Karpas-422 (cell line): Measurements from ENCODE around the gene IFNL1. TPM values are rescaled to one million over a fixed set of nuclear protein-coding genes. Genes with fewer than 3 reads are reported as not detected.

Experiments
- DNase-seq: peaks from one replicate; pipeline ENCODE4 v3.0.0-alpha.2; 2015
- H2AFZ ChIP-seq: fragments of 200-600 bp; sonication (generic); 2 replicates; pipeline ENCODE4 v1.6.1; 2014; ENCODE audit warnings: antibody characterized with exemption, low read length, mixed read lengths
- H3K27ac ChIP-seq: fragments of 200-600 bp; sonication (generic); 2 replicates; pipeline ENCODE4 v1.5.1; 2014; ENCODE audit warnings: mild to moderate bottlenecking, low read length, moderate library complexity
- H3K27me3 ChIP-seq: fragments of 200-600 bp; sonication (generic); 2 replicates; pipeline ENCODE4 v1.6.1; 2014; ENCODE audit warnings: low read length, mixed read lengths
- H3K36me3 ChIP-seq: fragments of 200-600 bp; sonication (generic); 2 replicates; pipeline ENCODE4 v1.6.1; 2014; ENCODE audit warnings: low read length, mixed read lengths; ENCODE audit not compliant: insufficient read depth
- H3K4me1 ChIP-seq: fragments of 200-600 bp; sonication (generic); 2 replicates; pipeline ENCODE4 v1.6.1; 2014; ENCODE audit warnings: mild to moderate bottlenecking, low read length, mixed read lengths
- H3K4me2 ChIP-seq: fragments of 200-600 bp; sonication (generic); 2 replicates; pipeline ENCODE4 v1.6.1; 2014; ENCODE audit warnings: low read length, low read depth, mild to moderate bottlenecking; ENCODE audit not compliant: poor library complexity, severe bottlenecking
- H3K4me3 ChIP-seq: fragments of 200-600 bp; sonication (generic); 2 replicates; pipeline ENCODE4 v1.5.1; 2014; ENCODE audit warnings: mild to moderate bottlenecking, antibody characterized with exemption, low read length, mixed read lengths
- H3K79me2 ChIP-seq: fragments of 200-600 bp; sonication (generic); 2 replicates; pipeline ENCODE4 v1.6.1; 2014; ENCODE audit warnings: mild to moderate bottlenecking, low read length, mixed read lengths
- H3K9ac ChIP-seq: fragments of 200-600 bp; sonication (generic); 2 replicates; pipeline ENCODE4 v1.6.0; 2014; ENCODE audit warnings: low read length
- H3K9me2 ChIP-seq: fragments of 200-600 bp; sonication (generic), shearing (Covaris generic); replicated peaks from 2 replicates; pipeline ENCODE4 v1.6.0; 2014; ENCODE audit warnings: mild to moderate bottlenecking, low read length, moderate library complexity; ENCODE audit not compliant: insufficient read depth
- H3K9me3 ChIP-seq: fragments of 300-700, 200-600 bp; sonication (generic); 2 replicates; pipeline ENCODE4 v1.6.1; 2014; ENCODE audit warnings: low read length, mixed read lengths
- H4K20me1 ChIP-seq: fragments of 200-600 bp; sonication (generic); 2 replicates; pipeline ENCODE4 v1.6.1; 2014; ENCODE audit warnings: mild to moderate bottlenecking, antibody characterized with exemption, low read length, low read depth; ENCODE audit not compliant: insufficient read depth
- total RNA-seq: library from RNA; depleted of rRNA; stranded (reverse); fragments of >200 nt; shearing (Covaris generic); gene quantifications from 2 replicates; pipeline ENCODE4 v1.2.3, GENCODE V29; 2014; ENCODE audit warnings: low replicate concordance

IFNL1 gene
- total RNA-seq, 1 experiment from 2014 or later = not detected

DNA sequence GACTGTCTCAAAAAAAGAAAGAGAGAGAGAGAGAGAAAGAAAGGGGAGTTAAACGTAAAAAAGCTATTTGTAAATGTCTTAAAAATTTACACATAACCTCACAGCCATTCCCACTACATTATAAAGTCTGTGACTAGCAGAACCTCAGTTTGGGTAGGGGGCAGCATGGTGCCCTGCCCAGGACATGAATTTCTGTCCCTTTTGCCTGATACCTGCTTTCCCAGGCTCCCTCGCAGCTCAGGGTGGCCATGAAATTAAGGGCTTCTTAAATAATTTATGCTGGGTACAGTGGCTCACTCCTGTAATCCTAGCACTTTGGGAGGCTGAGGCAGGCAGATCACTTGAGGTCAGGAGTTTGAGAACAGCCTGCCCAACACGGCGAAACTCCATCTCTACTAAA lies 4.8 kb downstream of the IFNL1 start:
- H3K27ac ChIP-seq = no peak overlapping the region
- H3K4me1 ChIP-seq = no peaks in the 10 kb centered on the region
- no peaks in the 10 kb centered on the region for H3K27me3 ChIP-seq
- H3K79me2 ChIP-seq = no peaks in the 10 kb centered on the region
- H3K4me3 ChIP-seq = no peak overlapping the region
- no peaks in the 10 kb centered on the region for H4K20me1 ChIP-seq
- no peak overlapping the region for H3K4me2 ChIP-seq
- no peak overlapping the region for H2AFZ ChIP-seq
- no peak overlapping the region for H3K9ac ChIP-seq
- no peak for DNase-seq
- H3K9me2 ChIP-seq = no peaks in the 10 kb centered on the region
- no peaks in the 10 kb centered on the region for H3K36me3 ChIP-seq
- H3K9me3 ChIP-seq = no peaks in the 10 kb centered on the region

DNA sequence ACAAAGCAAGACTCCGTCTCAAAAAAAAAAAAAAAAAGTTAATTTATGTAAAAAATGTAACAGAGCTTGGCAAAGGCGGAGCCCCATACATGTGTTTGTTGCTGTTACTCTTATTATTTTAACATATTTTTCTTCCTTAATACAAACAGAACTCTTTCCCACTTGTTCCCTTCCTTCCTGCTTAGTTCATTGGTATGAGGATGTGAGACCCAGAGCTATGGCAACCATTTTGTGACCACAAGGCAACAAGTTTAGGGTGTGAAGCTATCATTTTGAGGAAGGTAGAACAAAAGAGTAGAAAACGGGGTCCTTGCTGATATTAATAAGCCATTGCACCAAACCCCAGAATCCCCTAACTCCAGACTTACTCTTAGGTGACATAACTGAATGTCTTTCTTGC lies 5.4 kb downstream of the IFNL1 start:
- Histone ChIP-seq H3K9me2 (no peaks in the 10 kb centered on the region), H3K79me2 (no peaks in the 10 kb centered on the region), H3K4me1 (no peaks in the 10 kb centered on the region), H3K36me3 (no peaks in the 10 kb centered on the region), H4K20me1 (no peaks in the 10 kb centered on the region), H2AFZ (no peak overlapping the region), H3K27ac (no peak overlapping the region), H3K9ac (no peak overlapping the region), H3K4me3 (no peak overlapping the region), H3K9me3 (no peaks in the 10 kb centered on the region), H3K4me2 (no peak overlapping the region), H3K27me3 (no peaks in the 10 kb centered on the region)
- DNase-seq = no peak

- no peaks in the 10 kb centered on the region for H4K20me1 ChIP-seq
- no peak overlapping the region for H3K4me2 ChIP-seq
- no peaks in the 10 kb centered on the region for H3K27me3 ChIP-seq
- no peak overlapping the region for H3K9ac ChIP-seq
- no peak overlapping the region for H3K27ac ChIP-seq
- no peaks in the 10 kb centered on the region for H3K79me2 ChIP-seq
- no peaks in the 10 kb centered on the region for H3K9me3 ChIP-seq
- H3K36me3 ChIP-seq = no peaks in the 10 kb centered on the region
- no peaks in the 10 kb centered on the region for H3K9me2 ChIP-seq
- no peak overlapping the region for H3K4me3 ChIP-seq
- H3K4me1 ChIP-seq = no peaks in the 10 kb centered on the region
- no peak for DNase-seq
- H2AFZ ChIP-seq = no peak overlapping the region
Measured at GRCh38 chr19:39303373-39304184, 7.4 kb downstream of the IFNL1 start.

GRCh38 chr19:39304185-39304513 lies 7.9 kb downstream of the IFNL1 start:
- Histone ChIP-seq H3K9me3 (no peaks in the 10 kb centered on the region), H3K4me1 (no peaks in the 10 kb centered on the region), H3K9me2 (no peaks in the 10 kb centered on the region)

DNA sequence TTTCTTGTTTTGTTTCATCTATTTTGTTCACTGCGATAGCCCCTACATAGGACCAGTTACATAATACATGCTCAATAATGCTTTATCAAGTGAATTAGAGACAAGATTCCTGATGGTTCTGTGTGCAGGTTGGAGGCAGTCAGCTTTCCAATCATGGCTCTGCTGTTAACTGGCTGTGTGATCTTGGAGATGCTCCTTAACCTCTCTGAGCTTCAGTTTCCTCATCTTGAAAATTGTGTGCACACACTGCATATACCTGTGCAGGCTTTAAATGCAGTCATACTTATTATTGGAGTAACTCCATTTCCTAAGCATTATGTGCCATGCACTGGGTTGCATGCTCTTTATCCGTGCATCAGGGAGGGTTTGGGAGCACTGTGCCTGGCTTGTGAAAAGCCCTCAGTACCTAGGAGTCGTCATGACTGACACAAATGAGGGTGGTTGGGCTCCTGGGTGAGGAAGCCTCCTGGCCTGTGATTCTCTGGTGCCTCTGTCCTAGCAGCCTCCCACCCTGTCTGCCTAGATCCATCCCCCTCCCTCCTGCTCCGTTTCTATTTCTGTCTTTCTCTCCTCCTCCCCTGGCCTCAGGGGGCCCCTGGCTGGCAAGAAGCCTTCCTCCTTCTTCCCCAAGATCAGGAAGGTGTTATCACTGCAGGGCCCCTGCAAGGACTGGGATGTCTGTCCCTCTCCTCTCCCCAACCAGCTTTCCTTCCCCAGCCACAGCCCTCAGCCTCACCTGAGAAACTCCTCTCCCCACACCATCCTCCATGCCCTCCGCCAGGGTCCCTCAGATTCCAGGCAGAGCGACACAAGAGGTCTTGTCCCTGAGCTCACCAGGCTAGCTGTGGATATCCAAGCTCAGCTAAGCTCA lies 8.7 kb downstream of the IFNL1 start:
- no peaks in the 10 kb centered on the region for H3K36me3 ChIP-seq
- H3K4me3 ChIP-seq = no peak overlapping the region

More at GRCh38 chr19:39304185-39304513, 7.9 kb downstream of the IFNL1 start:
- Histone ChIP-seq H2AFZ (no peak overlapping the region), H3K27me3 (no peaks in the 10 kb centered on the region), H3K27ac (no peak overlapping the region), H3K9ac (no peak overlapping the region), H3K4me3 (no peak overlapping the region), H3K79me2 (no peaks in the 10 kb centered on the region), H3K4me2 (no peak overlapping the region), H4K20me1 (no peaks in the 10 kb centered on the region), H3K36me3 (no peaks in the 10 kb centered on the region)
- no peak for DNase-seq

GRCh38 chr19:39306075-39306474 lies 9.9 kb downstream of the IFNL1 start:
- Histone ChIP-seq H3K4me2 (no peak overlapping the region), H3K27ac (no peak overlapping the region), H3K27me3 (no peaks in the 10 kb centered on the region), H2AFZ (no peak overlapping the region), H3K9ac (no peak overlapping the region), H3K4me1 (no peaks in the 10 kb centered on the region), H4K20me1 (no peaks in the 10 kb centered on the region), H3K9me2 (no peaks in the 10 kb centered on the region), H3K4me3 (no peak overlapping the region), H3K79me2 (no peaks in the 10 kb centered on the region), H3K36me3 (no peaks in the 10 kb centered on the region), H3K9me3 (no peaks in the 10 kb centered on the region)
- DNase-seq = no peak

More for the DNA sequence above, 8.7 kb downstream of the IFNL1 start:
- Histone ChIP-seq H3K4me2 (no peak overlapping the region), H2AFZ (no peak overlapping the region), H3K9ac (no peak overlapping the region), H3K9me2 (no peaks in the 10 kb centered on the region), H4K20me1 (no peaks in the 10 kb centered on the region), H3K4me1 (no peaks in the 10 kb centered on the region), H3K79me2 (no peaks in the 10 kb centered on the region), H3K9me3 (no peaks in the 10 kb centered on the region), H3K27me3 (no peaks in the 10 kb centered on the region), H3K27ac (no peak overlapping the region)
- no peak for DNase-seq

DNA sequence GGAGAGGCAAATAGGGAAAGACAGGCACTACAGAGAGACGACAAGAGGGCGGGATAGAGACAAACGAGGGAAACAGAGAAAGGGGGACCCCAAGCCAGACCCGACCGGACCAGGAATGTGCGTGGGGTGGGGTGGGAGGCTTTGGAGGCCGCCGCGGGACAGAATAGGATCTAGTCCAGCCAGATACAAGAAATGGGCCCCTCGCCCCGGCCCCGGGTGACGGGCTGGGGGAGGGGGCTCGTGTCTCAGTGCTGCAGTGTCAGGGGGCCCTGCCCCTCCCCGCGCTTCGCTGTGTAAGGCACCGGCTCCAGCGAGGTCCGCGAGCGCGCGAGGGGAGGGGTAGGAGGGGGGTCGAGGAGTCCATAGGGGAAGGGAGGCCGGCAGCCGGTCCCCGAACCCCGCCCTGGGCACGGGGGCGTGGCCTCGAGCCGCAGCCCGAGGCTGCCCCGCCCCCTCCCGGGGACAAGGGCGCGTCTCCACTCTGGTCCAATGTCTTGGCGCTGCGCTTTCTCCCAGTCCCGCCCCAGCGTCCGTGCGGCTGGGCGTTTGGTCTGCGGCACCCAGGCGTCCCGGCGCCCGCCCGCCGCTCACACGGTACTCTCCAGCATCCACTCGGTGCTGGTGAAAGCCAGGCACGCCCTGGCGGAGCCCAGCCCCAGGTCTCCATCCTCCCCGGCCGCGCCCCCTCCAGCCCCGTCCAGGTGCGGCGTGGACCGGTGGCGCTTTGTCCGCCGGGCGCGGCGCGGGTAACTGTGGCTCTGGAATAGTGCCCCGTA lies 11.0 kb downstream of the IFNL1 start:
- no peaks in the 10 kb centered on the region for H3K27me3 ChIP-seq
- H2AFZ ChIP-seq = no peak overlapping the region
- H3K36me3 ChIP-seq = no peaks in the 10 kb centered on the region
- H3K4me3 ChIP-seq = no peak overlapping the region
- no peak overlapping the region for H3K9ac ChIP-seq
- no peaks in the 10 kb centered on the region for H3K79me2 ChIP-seq
- no peak for DNase-seq
- no peaks in the 10 kb centered on the region for H3K4me1 ChIP-seq
- no peaks in the 10 kb centered on the region for H3K9me3 ChIP-seq
- no peak overlapping the region for H3K4me2 ChIP-seq
- H3K27ac ChIP-seq = no peak overlapping the region
- H3K9me2 ChIP-seq = no peaks in the 10 kb centered on the region
- H4K20me1 ChIP-seq = no peaks in the 10 kb centered on the region
